Measurements from ENCODE around the gene RAB8A.

RAB8A gene

GRCh38 chr19:16143399-16144215 lies 31.9 kb downstream of the RAB8A start, which contains the start of gene HSH2D:
Gene HSH2D (plus strand): TSS chr19:16143685. CDS start chr19:16148751, 5,066 bp downstream.
- no peak for DNase-seq (ENCODE audit: low read depth)
- H3K4me3 ChIP-seq (ENCODE audit: low read depth, low read length), result no peak within 1 kb of the TSS
- no peak for TF ChIP-seq CTCF (conservative IDR thresholded peaks at IDR 0.05; ENCODE audit: low read depth, low read length)

GRCh38 chr19:16144216-16144581 lies 32.5 kb downstream of the RAB8A start:
- TF ChIP-seq CTCF (conservative IDR thresholded peaks at IDR 0.05; ENCODE audit: low read depth, low read length), result no peak
- H3K4me3 ChIP-seq (ENCODE audit: low read depth, low read length), result no peak overlapping the region
- no peak for DNase-seq (ENCODE audit: low read depth)

- no peak for DNase-seq (ENCODE audit: low read depth)
- no peak for TF ChIP-seq CTCF (conservative IDR thresholded peaks at IDR 0.05; ENCODE audit: low read depth, low read length)
- H3K4me3 ChIP-seq (ENCODE audit: low read depth, low read length), result no peak overlapping the region
Observed at GRCh38 chr19:16146112-16146511, 34.4 kb downstream of the RAB8A start.

GRCh38 chr19:16148443-16149229 lies 36.9 kb downstream of the RAB8A start:
- DNase-seq (ENCODE audit: low read depth), result no peak
- no peak for TF ChIP-seq CTCF (conservative IDR thresholded peaks at IDR 0.05; ENCODE audit: low read depth, low read length)
- H3K4me3 ChIP-seq (ENCODE audit: low read depth, low read length), result no peak overlapping the region

GRCh38 chr19:16153582-16154336 lies 42.1 kb downstream of the RAB8A start:
- H3K4me3 ChIP-seq (ENCODE audit: low read depth, low read length), result no peak overlapping the region
- no peak for DNase-seq (ENCODE audit: low read depth)
- TF ChIP-seq CTCF (conservative IDR thresholded peaks at IDR 0.05; ENCODE audit: low read depth, low read length), result no peak

GRCh38 chr19:16154557-16154956 lies 42.9 kb downstream of the RAB8A start:
- DNase-seq (ENCODE audit: low read depth), result no peak
- no peak for TF ChIP-seq CTCF (conservative IDR thresholded peaks at IDR 0.05; ENCODE audit: low read depth, low read length)
- no peak overlapping the region for H3K4me3 ChIP-seq (ENCODE audit: low read depth, low read length)

All from choroid plexus epithelial cell (primary cell).